PC-9 (cell line): ENCODE data around the gene PRPF40A. TPM values are rescaled to one million over a fixed set of nuclear protein-coding genes. Genes with fewer than 3 reads are reported as not detected.

Experiments used
- BruUV-seq: library from RNA; stranded (reverse); fragments of 400-500 nt; replicated peaks from 2 replicates; lab custom pipeline; 2021; lab: Mats Ljungman, UMichigan
- CTCF ChIA-PET: fragments of 300-600 bp; sonication (Branson Sonifier 250); formaldehyde crosslinking; loops from one replicate; lab custom pipeline; 2022; ENCODE audit warnings: antibody characterized with exemption; lab: Charles Lee
- POLR2A ChIA-PET: fragments of 300-600 bp; sonication (Branson Sonifier 250); formaldehyde crosslinking; loops from one replicate; lab custom pipeline; 2022; ENCODE audit warnings: antibody characterized with exemption; ENCODE audit not compliant: unreplicated experiment; lab: Charles Lee
- DNase-seq, 2 experiments: peaks; one replicate each; pipeline versions ENCODE4 v3.0.0 to v3.0.0-alpha.2; 2015 to 2022; ENCODE audit warnings: mixed read lengths in 1 of 2
- H2AFZ ChIP-seq: fragments of 200-600 bp; sonication (generic); 2 replicates; pipeline ENCODE4 v1.8.1; 2017; ENCODE audit warnings: antibody characterized with exemption
- H3F3A ChIP-seq: fragments of 200-600 bp; sonication (generic); 2 replicates; pipeline ENCODE4 v1.8.1; 2017; ENCODE audit warnings: antibody characterized with exemption, mild to moderate bottlenecking, low read depth; ENCODE audit not compliant: insufficient read depth
- H3K27ac ChIP-seq: fragments of 200-600 bp; sonication (generic); 2 replicates; pipeline ENCODE4 v1.6.1; 2016; ENCODE audit warnings: mixed run types
- H3K27me3 ChIP-seq: fragments of 200-600 bp; sonication (generic); 2 replicates; pipeline ENCODE4 v1.6.1; 2016; ENCODE audit warnings: low read depth, mixed run types; ENCODE audit not compliant: insufficient read depth
- H3K36me3 ChIP-seq: fragments of 200-600 bp; sonication (generic); 2 replicates; pipeline ENCODE4 v1.6.1; 2016; ENCODE audit warnings: low read depth, mixed run types
- H3K4me1 ChIP-seq: fragments of 200-600 bp; sonication (generic); replicated peaks from 2 replicates; pipeline ENCODE4 v1.6.1; 2016; ENCODE audit warnings: mixed run types; ENCODE audit not compliant: insufficient read depth
- H3K4me2 ChIP-seq: fragments of 200-600 bp; sonication (generic); 2 replicates; pipeline ENCODE4 v1.6.1; 2017; ENCODE audit warnings: mixed run types
- H3K4me3 ChIP-seq: fragments of 200-600 bp; sonication (generic); 2 replicates; pipeline ENCODE4 v1.6.1; 2016; ENCODE audit warnings: mixed run types
- H3K79me2 ChIP-seq: fragments of 200-600 bp; sonication (generic); 2 replicates; pipeline ENCODE4 v1.6.1; 2017; ENCODE audit warnings: low read depth, mixed run types
- H3K9me2 ChIP-seq: fragments of 200-600 bp; sonication (generic); 2 replicates; pipeline ENCODE4 v1.8.1; 2017; ENCODE audit warnings: mild to moderate bottlenecking; ENCODE audit not compliant: insufficient read depth
- H3K9me3 ChIP-seq: fragments of 200-600 bp; sonication (generic); 2 replicates; pipeline ENCODE4 v1.8.1; 2016; ENCODE audit warnings: low read depth; ENCODE audit not compliant: insufficient read depth
- H4K20me1 ChIP-seq: fragments of 200-600 bp; sonication (generic); 2 replicates; pipeline ENCODE4 v1.8.1; 2017; ENCODE audit not compliant: insufficient read depth
- CTCF ChIP-seq: fragments of 200-600 bp; sonication (generic); conservative IDR thresholded peaks from 2 replicates; pipeline ENCODE4 v1.6.1; 2017; ENCODE audit warnings: mixed run types, antibody characterized with exemption, mild to moderate bottlenecking, moderate library complexity
- EZH2 ChIP-seq: fragments of 200-600 bp; sonication (generic); IDR thresholded peaks from 2 replicates; pipeline ENCODE4 v1.8.0; 2017; ENCODE audit warnings: antibody characterized with exemption, low read depth
- intact Hi-C: fragments of 100-400 bp; cut with micrococcal nuclease; formaldehyde crosslinking; loops from one replicate; pipeline ENCODE4 v1.10.0; 2022; ENCODE audit not compliant: unreplicated experiment
- total RNA-seq: library from RNA; stranded (reverse); gene quantifications from 2 replicates; pipeline ENCODE4 v1.2.3, GENCODE V29; 2021

PRPF40A gene
- total RNA-seq, 1 experiment from 2014 or later: 94.1 TPM

- Histone ChIP-seq H3F3A (peaks cover 10% of the 10 kb centered on the region; the same call in 1 of the 2 replicates), H4K20me1 (peaks cover 51% of the 10 kb centered on the region), H3K36me3 (peaks cover 34% of the 10 kb centered on the region), H3K79me2 (peaks cover 79% of the 10 kb centered on the region), H3K9me2 (no peaks in the 10 kb centered on the region), H3K4me2 (peak overlapping the region; percentile 82), H3K27ac (no peak overlapping the region), H2AFZ (no peak overlapping the region), H3K27me3 (no peaks in the 10 kb centered on the region), H3K4me1 (peaks cover 21% of the 10 kb centered on the region), H3K4me3 (peak overlapping the region; percentile 87), H3K9me3 (no peaks in the 10 kb centered on the region)
- ChIA-PET CTCF (interaction anchor here (0.6 to 1.1 kb wide), 5 partner anchors 10 to 690 kb away, joined by 3 to 6 read pairs (median 4); no protein-coding TSS in a partner anchor), POLR2A (no interaction called here)
- no TSS peak for BruUV-seq
- intact Hi-C loops: loop anchor here (10.0 kb wide), 2 partner anchors 301 to 681 kb away; no protein-coding TSS in a partner anchor
- peak; percentile 76 for TF ChIP-seq CTCF
- no peak for TF ChIP-seq EZH2
- peak; percentile 11 to 46 for DNase-seq
These were observed 1.3 kb downstream of the PRPF40A start for GRCh38 chr2:152715854-152716428.

- peak overlapping the region; percentile 82 for H3K4me2 ChIP-seq
- H3K36me3 ChIP-seq: peaks cover 41% of the 10 kb centered on the region
- ChIA-PET POLR2A (no interaction called here), CTCF (interaction anchor here (0.7 kb wide), 1 partner anchor 79 kb away, joined by 5 read pairs; no protein-coding TSS in a partner anchor)
- intact Hi-C loops: loop anchor here (10.0 kb wide), 2 partner anchors 300 to 680 kb away; no protein-coding TSS in a partner anchor
- peaks cover 51% of the 10 kb centered on the region for H4K20me1 ChIP-seq
- H3K79me2 ChIP-seq: peaks cover 79% of the 10 kb centered on the region
- H3K9me2 ChIP-seq: no peaks in the 10 kb centered on the region
- H3K27me3 ChIP-seq: no peaks in the 10 kb centered on the region
- peaks cover 10% of the 10 kb centered on the region; the same call in 1 of the 2 replicates for H3F3A ChIP-seq
- TF ChIP-seq CTCF (no peak), EZH2 (no peak)
- H3K27ac ChIP-seq: no peak overlapping the region
- no TSS peak for BruUV-seq
- H3K4me3 ChIP-seq: peak overlapping the region; percentile 87; the same call in 1 of the 2 replicates
- H2AFZ ChIP-seq: no peak overlapping the region
- peaks cover 4% of the 10 kb centered on the region; the same call in 1 of the 2 replicates for H3K9me3 ChIP-seq
- DNase-seq: no peak
- H3K4me1 ChIP-seq: peaks cover 21% of the 10 kb centered on the region
These were observed 2.1 kb downstream of the PRPF40A start for GRCh38 chr2:152715112-152715511.

- H3K36me3 ChIP-seq: peaks cover 67% of the 10 kb centered on the region
- CTCF ChIA-PET: no interaction called here
- H2AFZ ChIP-seq: no peak overlapping the region
- DNase-seq: no peak
- peaks cover 97% of the 10 kb centered on the region for H3K79me2 ChIP-seq
- H3K4me1 ChIP-seq: peaks cover 8% of the 10 kb centered on the region
- peaks cover 10% of the 10 kb centered on the region for H3K9me3 ChIP-seq
- H4K20me1 ChIP-seq: peaks cover 69% of the 10 kb centered on the region
- H3K9me2 ChIP-seq: no peaks in the 10 kb centered on the region
- H3K27ac ChIP-seq: no peak overlapping the region
- no peak overlapping the region for H3K4me3 ChIP-seq
- H3K27me3 ChIP-seq: no peaks in the 10 kb centered on the region
- POLR2A ChIA-PET: no interaction called here
- H3K4me2 ChIP-seq: no peak overlapping the region
- no TSS peak for BruUV-seq
- no peaks in the 10 kb centered on the region; the same call in 1 of the 2 replicates for H3F3A ChIP-seq
- TF ChIP-seq EZH2 (no peak), CTCF (no peak)
- intact Hi-C loops: loop anchor here (10.0 kb wide), 2 partner anchors 296 to 676 kb away; no protein-coding TSS in a partner anchor
These were observed 6.5 kb downstream of the PRPF40A start for GRCh38 chr2:152710713-152711112.
